HS-5 (cell line): ENCODE data around the gene PCNX1.
"Not testable (repeated sequence)": the region's sequence is repeated elsewhere in the genome, so short reads cannot be mapped to it uniquely, and the experiment has no call there.

Experiments
- DNase-seq: peaks from one replicate; pipeline ENCODE4 v3.0.0-alpha.2; 2012; ENCODE audit warnings: low read depth

PCNX1 gene

DNA sequence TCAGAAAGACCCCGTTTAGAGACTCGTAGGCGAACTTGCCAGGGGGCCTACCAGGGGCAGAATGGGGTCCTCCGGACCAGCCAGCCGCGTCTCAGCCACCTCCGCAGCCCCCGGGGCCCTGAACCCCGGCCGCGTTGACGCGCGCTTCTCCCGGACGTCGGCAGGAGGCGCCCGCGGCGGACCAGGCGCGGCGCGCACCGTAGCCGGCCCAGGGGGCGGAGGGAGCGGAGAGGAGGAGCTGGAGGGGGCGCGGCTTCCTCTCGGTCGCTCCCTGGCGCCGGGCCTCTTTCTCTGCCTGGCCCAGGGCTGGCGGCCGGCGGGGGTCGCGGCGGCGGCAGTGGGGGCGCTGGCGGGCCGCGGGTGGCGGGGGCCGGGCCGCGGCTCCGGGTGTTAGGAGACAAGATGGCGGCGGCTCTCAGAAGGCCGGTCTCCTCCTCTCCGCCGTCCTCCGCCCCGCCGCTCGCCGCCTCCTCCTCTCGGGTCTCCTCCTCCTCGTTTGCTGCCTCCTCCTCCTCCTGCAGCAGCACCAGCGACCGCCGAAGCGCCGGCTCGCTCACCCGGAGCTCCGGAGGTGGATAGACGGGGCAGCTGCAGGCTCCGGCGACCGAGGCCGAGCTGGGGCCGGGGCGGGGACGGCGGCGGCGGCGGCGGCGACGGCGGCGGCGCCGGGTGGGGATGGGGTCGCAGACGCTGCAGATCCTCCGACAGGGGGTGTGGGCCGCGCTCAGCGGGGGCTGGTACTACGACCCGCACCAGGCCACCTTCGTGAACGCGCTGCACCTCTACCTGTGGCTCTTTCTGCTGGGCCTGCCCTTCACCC is at the start of gene PCNX1:
Gene PCNX1, plus strand, starts transcription at position 284 of the 820 bp plus-strand sequence. Its CDS starts 392 bp downstream, at position 676.
- DNase-seq: no peak

DNA sequence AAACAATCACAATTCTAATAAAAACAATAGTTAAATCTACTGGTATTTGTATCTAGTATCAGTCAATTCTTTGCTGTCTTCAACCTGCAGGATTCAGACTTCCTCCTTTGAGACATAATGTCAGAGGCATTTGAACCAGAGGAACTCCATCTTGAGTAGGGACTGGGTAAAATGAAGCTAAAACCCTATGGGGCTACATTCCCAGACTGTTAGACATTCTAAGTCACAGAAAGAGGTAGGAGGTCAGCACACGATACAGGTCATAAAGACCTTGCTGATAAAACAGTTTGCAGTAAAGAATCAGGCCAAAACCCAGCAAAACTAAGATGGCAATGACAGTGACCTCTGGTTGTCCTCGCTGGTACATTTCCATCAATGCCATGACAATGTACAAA is 49.8 kb upstream of the PCNX1 start:
- no peak for DNase-seq

DNA sequence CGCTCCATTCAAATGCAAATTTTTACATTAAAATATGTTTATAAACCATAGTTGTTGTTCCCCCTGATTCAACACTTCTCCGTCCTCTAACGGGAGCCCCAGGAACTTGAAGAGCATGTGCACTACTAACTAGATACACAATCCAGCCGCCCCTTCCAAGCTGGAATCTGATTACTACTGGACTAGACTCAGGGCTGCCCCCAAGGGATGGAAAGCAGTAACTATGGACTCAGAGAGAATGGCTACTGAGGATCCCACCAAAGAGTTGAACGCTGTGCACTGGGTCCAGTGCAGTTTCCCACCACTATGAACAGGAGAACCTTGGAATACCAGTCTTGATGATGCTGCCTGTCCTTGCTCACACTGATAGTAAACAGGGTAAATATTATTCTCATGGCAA is 48.6 kb upstream of the PCNX1 start:
- DNase-seq: no peak

DNA sequence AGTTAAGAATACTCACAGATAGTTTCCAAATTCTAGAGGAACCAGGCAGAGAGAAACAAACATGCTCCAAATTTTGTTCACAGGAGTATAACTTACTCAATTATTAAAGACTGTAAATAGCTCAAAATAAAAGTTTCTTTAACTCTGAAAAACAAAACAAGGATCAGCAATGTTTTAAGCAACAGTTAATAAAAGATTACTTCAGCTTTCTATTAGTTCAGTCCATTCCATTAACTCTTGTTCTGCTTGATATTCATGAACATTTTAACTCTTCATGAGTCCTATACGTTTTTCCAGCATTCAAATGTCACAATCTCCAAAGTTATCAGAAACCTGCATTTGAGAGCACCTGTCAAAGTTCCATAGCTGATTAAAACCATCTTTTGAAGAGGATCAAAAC is 40.3 kb upstream of the PCNX1 start:
- not testable (repeated sequence) for DNase-seq

DNA sequence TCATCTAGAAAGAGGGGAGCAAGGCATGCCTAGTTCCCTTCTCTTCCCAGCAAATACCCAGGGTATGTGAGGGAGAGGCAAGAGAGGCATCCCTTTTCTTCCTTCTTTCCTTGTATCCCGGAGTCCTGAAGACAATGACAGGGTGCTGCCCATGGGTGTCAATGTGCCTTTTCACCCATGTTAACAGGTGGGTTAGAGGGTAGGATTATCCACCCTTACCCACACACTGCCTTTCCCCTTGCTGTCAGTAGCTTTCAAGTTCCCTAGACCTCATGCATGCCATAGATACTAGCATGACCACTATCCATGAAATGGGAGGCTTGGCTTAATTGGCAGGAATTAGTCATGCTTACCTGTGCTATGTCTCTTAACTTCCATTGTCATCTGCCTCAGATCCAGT is 36.3 kb upstream of the PCNX1 start:
- no peak for DNase-seq

DNA sequence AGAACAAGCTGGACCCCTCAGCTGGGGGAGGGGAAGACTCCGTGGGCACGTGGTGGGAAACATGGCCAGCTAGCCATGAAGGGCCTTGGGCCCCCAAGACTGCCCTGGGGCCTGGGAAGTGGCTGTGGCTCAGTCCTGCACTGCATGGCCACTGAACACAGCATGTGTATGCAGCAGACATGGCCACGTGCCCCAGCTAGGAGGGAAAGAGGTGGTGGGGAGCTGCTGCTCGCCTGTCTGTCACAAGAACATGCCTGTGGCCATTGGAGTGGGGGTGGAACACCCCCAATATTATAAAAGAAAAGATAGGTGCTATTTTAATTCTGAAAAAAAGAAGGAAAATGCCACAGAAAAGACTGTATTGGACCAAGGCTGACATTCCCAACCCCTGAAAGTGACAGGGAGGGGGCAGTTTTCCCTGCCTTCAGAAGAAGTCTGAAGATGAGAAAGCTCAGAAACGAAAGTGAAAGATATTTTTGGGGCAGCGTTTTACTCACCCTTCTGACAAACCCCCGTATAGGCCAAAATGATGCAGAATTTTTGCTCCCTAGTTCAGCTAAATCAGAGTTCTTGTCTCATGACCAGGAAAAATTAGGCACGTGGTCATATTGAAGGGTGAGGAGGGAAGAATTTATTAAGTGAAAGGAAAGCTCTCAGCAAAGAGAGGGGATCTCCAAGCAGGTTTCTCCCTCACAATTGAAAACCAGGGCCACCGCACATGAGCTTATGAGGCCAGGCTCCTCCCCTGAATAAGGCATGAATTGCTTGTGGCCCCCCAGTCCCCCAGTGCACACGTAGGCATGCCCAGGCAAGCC is 35.2 kb upstream of the PCNX1 start:
- no peak for DNase-seq

DNA sequence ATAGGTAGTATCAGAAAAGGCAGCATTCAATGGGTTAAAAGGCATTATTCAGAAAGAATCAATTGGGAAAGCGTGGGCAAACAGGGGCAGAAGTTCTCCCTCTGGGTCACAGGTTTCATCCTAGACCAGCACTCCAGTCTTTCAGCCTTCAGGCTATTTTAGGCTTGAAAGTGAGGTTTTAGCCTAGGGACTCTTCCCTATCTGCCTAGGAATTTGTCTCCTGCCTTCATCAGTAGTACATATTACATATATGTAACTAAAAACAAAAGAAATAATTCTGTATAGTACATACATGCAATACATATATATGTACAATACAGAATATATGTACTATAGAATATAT is 34.6 kb upstream of the PCNX1 start:
- DNase-seq: no peak

DNA sequence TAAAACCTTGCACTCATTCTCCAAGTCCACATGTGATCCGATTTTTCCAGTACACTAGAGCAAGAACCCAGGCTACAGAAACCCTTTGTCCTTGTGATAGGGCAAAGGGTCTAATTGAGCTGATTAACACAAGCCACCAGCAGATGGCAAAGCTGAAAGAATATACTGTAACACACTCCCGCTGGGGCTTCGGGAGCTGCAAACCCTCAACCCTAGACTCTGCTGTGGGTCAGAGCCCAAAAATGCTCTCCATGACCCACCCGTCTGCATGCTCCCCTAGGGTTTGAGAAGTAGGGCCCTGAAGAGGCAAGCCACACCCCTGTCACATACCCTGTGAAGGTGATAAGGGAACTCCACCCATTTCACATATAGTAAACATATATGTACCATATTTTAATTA is 33.6 kb upstream of the PCNX1 start:
- DNase-seq: no peak

DNA sequence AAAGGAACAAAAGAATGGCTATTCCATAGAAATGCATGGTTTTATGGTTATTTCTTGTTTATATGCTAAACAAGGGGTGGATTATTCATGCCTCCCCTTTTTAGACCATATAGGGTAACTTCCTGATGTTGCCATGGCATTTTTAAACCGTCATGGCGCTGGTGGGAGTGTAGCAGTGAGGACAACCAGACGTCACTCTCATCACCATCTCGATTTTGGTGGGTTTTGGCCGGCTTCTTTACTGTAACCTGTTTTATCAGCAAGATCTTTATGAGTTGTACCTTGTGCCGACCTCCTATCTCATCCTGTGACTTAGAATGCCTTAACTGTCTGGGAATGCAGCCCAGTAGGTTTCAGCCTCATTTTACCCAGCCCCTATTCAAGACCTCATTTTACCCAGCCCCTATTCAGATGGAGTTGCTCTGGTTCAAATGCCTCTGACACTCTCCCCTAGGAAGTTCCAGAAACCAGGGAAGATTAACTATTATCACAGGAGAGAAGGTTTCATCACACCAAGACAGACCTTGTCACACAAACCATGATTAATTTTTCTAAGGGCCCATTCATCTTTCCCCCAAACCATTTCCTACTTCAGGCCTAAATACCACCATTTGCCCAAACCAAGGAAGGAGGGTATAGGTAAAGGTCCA is 31.3 kb upstream of the PCNX1 start:
- DNase-seq: not testable (repeated sequence)

DNA sequence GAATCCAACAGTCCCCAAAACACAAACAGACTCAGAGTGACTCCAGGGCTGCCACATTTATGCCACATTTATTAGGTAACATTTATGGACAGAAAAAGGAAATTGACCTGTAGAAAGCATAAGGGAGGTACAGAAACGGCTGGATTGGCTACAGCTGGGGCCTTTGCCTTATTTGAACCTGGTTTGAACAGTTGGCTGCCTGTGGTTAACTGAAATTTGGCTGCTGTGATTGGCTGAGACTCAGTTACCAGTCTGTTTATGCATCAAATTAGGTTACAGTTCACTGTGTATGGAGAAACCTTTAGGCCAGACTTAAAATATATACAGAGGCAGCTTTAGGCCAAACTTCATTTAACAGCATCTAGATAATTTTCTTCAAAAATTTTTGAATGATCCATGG is 27.8 kb upstream of the PCNX1 start:
- no peak for DNase-seq

DNA sequence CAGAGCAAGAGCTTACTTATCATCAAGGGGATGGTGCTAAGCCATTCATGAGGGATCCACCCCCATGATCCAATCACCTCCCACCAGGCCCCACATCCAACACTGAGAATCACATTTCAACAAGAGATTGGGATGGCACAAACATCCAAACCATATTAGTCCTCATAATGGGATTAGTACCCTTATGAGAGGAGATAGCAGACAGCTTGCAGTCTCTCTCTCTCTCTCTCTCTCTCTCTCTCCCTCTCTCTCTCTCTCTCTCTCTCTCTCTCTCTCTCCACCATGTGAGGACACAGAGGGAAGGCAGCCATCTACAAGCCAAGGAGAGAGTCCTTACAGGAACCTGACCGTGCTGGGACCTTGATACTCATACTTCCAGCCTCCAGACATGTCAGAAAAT is 26.4 kb upstream of the PCNX1 start:
- DNase-seq: not testable (repeated sequence)

DNA sequence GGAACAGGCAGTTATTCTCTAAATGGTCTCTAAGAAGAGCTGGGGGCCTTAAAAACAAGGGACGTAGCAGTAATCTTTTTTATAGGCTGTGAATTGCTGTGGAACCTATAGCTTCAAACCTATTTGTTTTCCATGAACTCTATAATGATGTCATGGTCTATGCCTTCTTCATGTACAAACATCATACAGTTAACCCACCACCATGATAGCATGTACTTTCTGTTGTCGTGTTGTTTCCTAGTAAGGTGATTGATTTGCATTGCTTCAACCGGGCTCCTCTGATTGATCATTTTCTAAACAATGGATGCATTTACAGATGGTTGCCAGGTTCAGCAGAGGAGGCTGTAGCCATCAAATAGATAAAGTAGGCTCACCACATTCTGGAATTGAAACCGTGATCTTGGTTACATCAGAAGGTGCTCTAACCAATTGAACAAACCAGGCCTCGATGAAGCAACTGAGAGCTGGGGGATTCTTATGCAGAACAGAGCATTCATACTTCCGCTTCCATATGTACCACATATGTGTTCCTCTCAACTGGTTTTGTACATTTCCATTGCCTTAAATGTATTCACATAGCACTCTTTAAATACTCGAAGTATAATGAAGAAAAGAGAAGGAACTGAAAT is 25.6 kb upstream of the PCNX1 start:
- DNase-seq: no peak

DNA sequence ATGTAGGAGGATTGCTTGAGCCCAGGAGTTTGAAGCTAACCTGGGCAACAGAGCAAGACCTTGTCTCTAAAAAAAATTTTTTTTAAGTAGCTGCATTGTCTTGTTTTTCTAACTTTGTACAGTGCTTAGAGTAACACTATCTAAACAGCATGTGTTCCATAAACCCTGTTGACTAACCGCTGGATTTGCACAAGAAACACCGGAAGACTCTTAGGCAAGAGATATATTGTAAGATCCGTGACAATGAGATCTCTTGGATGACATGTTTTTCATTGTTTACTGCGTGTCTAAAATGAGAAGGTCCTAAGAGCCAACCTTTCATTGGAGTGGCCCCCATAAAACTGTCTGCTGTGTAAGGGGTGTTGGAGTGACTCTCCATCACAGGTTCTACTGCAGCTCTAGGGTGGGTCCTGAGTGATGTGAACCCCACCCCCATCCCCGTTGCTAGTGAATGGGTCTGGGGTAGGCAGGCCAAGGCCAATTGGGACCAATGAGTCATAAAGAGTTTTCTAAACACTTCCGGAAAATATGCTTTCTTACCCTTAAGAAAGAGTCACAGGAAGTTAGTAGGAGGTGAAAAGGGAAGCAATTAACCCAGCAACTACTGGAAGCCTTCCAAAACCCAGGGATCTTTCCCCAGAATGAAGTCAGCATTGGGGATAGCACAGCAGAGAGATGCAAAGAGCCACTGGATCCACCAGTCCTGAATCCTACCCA is 24.3 kb upstream of the PCNX1 start:
- no peak for DNase-seq

DNA sequence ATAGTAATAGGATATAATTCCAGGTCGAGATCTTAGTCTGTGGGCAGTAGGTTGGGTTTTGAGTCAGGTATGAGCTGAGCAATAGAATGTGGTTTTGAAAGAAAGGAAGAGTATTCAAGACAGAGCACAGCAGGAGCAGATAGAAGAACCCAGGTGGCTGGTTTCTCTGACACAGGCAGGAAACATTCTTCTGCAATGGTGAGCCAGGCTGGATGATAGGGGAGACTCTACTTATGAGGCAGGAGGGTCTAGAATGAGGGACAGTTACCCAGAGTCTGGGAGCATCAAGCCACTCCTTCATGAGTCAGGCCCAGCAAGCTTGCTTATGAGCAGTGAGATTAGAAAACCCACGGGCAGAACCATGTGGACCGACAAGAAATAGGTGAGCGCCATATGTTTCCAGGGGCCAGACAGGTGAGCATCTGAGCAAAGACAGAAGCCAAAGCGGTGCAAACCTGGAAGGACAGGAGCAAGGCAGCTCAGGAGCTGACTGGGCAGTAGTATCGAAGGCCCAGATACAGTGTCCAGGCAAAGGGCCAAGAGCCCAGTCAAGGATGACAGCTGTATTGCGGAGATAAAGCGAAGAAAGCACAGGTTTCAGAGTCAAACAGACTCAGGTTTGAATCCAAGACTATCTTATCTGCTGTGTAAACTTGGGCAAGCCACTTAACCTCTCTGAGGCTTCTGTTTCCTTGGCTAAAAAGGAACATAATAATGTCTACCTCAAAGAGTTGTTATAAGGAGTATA is 22.5 kb upstream of the PCNX1 start:
- no peak for DNase-seq

DNA sequence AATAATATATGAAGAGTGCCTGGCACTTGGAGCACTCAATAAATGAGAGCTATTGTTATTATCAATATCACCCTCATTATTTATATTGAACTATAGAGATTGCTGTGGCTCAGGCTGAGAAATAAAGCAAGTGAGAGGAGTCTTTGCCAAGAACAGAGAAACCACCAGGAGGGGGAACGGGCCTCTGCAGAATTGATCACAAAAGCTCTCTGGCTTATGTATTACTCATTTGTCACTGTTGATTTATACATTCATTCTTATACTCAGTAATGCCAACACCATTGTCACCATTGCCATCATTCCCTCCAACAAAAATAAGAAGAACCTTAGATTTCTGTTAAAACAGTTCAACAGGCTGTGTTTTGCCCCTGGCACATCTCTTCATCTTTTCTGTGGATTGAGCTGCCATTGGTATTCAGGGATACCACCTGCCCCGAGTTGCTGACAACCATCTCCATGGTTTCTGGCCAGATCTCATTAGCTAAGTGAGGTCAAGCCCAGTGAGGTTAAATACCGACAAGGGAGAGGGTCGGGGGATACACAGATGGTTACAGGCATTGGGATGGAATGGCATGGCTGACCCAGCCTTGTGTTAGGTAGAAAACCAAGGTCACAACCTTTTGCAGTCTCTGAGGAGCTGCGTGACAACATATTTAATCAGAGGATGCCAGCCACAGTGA is 21.8 kb upstream of the PCNX1 start:
- no peak for DNase-seq

DNA sequence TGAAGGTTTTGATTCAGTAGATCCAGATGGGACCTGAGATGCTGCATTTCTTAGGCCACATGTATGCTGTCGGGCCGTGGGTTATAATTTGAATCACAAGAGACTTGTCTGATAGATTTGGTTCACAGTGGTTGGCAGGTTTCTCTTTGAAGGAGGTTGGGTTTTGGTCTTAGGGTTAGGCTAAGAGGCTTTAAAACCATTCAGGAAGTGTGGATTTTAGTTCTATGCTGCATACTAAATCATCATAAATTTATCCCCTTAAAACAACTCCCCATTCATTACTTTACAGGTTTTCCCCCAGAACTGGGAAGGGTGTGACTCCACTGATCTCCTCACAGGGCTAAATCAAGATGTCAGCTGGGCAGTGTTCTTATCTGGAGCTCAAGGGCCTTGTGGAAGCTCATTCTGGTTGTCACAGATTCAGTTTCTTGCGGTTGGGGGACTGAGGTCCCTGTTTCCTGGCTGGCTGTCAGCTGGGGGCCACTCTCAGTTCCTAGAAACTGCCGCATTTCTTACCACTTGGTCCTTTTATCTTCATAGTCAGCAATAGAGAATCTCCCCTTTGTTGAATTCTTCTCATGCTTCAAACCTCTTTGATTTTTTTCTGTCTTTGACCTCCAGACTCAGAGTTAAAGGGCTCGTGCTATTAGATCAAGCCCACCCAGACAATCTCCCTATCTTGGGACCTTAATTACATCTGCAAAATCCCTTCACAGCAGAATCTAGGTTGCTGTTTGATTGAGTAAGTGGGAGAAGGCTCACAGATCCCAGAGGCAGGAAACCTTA is 20.6 kb upstream of the PCNX1 start:
- DNase-seq: no peak

DNA sequence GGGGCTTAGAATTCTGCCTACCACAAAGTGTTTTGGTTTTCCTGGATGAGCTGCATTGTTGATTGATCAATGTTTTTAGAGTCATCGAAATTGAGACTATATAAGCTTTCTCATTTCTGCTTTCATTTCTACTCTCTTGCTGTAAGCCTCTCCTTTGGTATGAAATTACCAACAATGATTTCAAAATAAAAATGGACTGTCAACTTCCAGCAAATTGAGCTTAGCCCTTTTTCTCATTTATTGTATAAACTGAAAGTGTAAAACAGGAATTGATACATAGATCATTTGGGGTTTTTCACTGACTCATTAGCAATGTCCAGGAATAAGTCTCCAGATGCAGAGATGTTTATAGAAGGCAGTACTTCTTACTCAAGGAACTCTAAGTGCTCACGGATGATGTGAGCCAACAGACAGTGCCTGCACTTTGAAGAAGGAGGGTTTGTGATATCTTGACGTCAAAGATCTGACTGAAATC is 20.0 kb upstream of the PCNX1 start:
- DNase-seq: no peak

DNA sequence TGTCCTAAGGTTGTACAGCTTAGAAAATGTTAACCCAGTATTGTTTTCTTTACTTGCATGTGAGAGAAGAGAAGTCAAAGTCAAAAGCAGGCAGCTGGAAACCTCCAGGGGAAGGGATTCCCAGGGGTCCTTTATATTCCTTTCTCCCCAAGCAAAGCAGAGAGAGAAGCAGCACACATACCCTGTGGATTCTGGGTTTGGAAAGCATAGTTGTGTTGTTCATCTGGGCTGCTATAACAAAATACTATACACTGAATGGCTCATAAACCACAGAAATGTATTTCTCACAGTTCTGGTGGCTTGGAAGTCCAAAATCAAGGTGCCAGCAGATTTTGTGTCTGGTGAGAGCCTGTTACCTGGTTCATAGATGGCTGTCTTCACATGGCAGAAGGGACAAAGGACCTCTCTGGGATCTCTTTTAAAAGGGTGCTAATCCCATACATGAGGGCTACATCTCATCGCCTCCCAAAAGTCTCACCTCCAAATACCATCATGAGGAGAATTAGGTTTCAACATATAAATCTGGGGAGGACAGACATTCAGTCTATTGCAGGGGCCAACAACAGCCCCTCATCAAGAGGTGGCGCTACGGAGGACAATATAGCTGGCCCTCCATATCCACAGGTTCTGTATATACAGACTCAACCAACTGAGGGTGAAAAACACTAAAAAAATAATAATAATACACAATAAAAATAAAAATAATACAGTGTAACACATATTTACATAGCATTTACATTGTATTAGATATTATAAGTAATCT is 19.3 kb upstream of the PCNX1 start:
- DNase-seq: no peak

DNA sequence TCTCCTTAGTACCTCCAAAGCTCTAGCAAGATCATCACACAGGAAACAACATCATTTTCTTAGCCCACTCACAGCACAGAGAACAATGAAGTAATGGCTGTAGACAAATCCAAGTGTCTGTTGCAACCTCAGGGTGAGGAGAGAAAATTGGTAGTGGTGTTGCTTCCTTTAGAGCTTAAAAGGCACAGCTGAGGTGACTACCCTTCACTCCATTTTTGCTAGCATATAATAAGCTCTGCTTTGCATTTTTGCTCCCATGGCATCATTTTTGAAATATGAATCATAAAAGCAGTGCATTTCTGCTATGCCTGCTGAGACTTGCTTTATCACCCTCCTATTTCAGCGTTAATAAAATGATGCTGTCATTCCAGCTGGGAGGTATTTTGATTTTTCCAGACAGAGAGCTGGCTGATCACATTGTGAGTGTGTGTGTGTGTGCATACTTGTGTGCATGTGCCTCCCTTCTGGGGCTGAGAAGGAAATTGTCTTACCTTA is 18.5 kb upstream of the PCNX1 start:
- peak; percentile 70 for DNase-seq
